Parathyroid adenoma (tissue), 2 donors: ENCODE results near the gene ACSL5.

ENCODE experiments used
- H2AFZ ChIP-seq: fragments of 300-600 bp; sonication (generic); one replicate; pipeline ENCODE4 v1.7.0; 2017; ENCODE audit warnings: antibody characterized with exemption, mild to moderate bottlenecking
- H3K27ac ChIP-seq: fragments of 300-600 bp; sonication (generic); one replicate; pipeline ENCODE4 v1.7.0; 2017
- H3K27me3 ChIP-seq: fragments of 300-600 bp; sonication (generic); one replicate; pipeline ENCODE4 v1.7.0; 2017; ENCODE audit warnings: low read length; ENCODE audit not compliant: control insufficient read depth, insufficient read depth
- H3K36me3 ChIP-seq: fragments of 300-600 bp; sonication (generic); one replicate; pipeline ENCODE4 v1.7.0; 2017; ENCODE audit warnings: low read length; ENCODE audit not compliant: control insufficient read depth, insufficient read depth
- H3K4me1 ChIP-seq: fragments of 300-600 bp; sonication (generic); one replicate; pipeline ENCODE4 v1.7.0; 2017; ENCODE audit warnings: control low read depth
- H3K4me2 ChIP-seq: fragments of 300-600 bp; sonication (generic); one replicate; pipeline ENCODE4 v1.7.0; 2017; ENCODE audit warnings: low read length
- H3K4me3 ChIP-seq: fragments of 300-600 bp; sonication (generic); one replicate; pipeline ENCODE4 v1.7.0; 2017; ENCODE audit warnings: low read depth, low read length
- H3K79me2 ChIP-seq: fragments of 300-600 bp; sonication (generic); one replicate; pipeline ENCODE4 v1.7.0; 2017; ENCODE audit warnings: control low read depth
- H3K9ac ChIP-seq: fragments of 300-600 bp; sonication (generic); one replicate; pipeline ENCODE4 v1.7.0; 2017; ENCODE audit warnings: mild to moderate bottlenecking
- H3K9me3 ChIP-seq: fragments of 300-600 bp; sonication (generic); one replicate; pipeline ENCODE4 v1.7.0; 2017; ENCODE audit warnings: low read length; ENCODE audit not compliant: control insufficient read depth
- CTCF ChIP-seq: fragments of 300-600 bp; sonication (generic); IDR thresholded peaks from one replicate; pipeline ENCODE4 v1.7.0; 2017; ENCODE audit warnings: antibody characterized with exemption, mild to moderate bottlenecking
- donor health status: primary hyperparathyroidism.

The ACSL5 gene

GRCh38 chr10:112352044-112352443 lies 21.9 kb upstream of the ACSL5 start:
- no peaks in the 10 kb centered on the region for H3K4me1 ChIP-seq
- H3K36me3 ChIP-seq = no peaks in the 10 kb centered on the region
- H3K9ac ChIP-seq = no peak overlapping the region
- no peak overlapping the region for H3K4me3 ChIP-seq
- no peak overlapping the region for H3K4me2 ChIP-seq
- H3K27me3 ChIP-seq = no peaks in the 10 kb centered on the region
- no peaks in the 10 kb centered on the region for H3K9me3 ChIP-seq
- no peaks in the 10 kb centered on the region for H3K79me2 ChIP-seq
- no peak overlapping the region for H2AFZ ChIP-seq
- H3K27ac ChIP-seq = no peak overlapping the region
- TF ChIP-seq CTCF = no peak

GRCh38 chr10:112353046-112353445 lies 20.9 kb upstream of the ACSL5 start:
- no peak overlapping the region for H3K27ac ChIP-seq
- no peaks in the 10 kb centered on the region for H3K79me2 ChIP-seq
- no peak overlapping the region for H2AFZ ChIP-seq
- H3K4me3 ChIP-seq = no peak overlapping the region
- no peaks in the 10 kb centered on the region for H3K4me1 ChIP-seq
- no peaks in the 10 kb centered on the region for H3K27me3 ChIP-seq
- no peak for TF ChIP-seq CTCF
- H3K4me2 ChIP-seq = no peak overlapping the region
- no peaks in the 10 kb centered on the region for H3K9me3 ChIP-seq
- H3K36me3 ChIP-seq = no peaks in the 10 kb centered on the region
- no peak overlapping the region for H3K9ac ChIP-seq

GRCh38 chr10:112356686-112357085 lies 17.2 kb upstream of the ACSL5 start:
- no peaks in the 10 kb centered on the region for H3K27me3 ChIP-seq
- H3K4me3 ChIP-seq = no peak overlapping the region
- H2AFZ ChIP-seq = no peak overlapping the region
- no peaks in the 10 kb centered on the region for H3K9me3 ChIP-seq
- no peak for TF ChIP-seq CTCF
- H3K9ac ChIP-seq = no peak overlapping the region
- no peak overlapping the region for H3K4me2 ChIP-seq
- H3K79me2 ChIP-seq = no peaks in the 10 kb centered on the region
- no peaks in the 10 kb centered on the region for H3K4me1 ChIP-seq
- H3K27ac ChIP-seq = no peak overlapping the region
- H3K36me3 ChIP-seq = no peaks in the 10 kb centered on the region

GRCh38 chr10:112359606-112360307 lies 14.2 kb upstream of the ACSL5 start:
- peak overlapping the region; percentile 26 for H3K27ac ChIP-seq
- no peak overlapping the region for H3K4me2 ChIP-seq
- H3K27me3 ChIP-seq = no peaks in the 10 kb centered on the region
- H3K9ac ChIP-seq = no peak overlapping the region
- no peaks in the 10 kb centered on the region for H3K4me1 ChIP-seq
- no peaks in the 10 kb centered on the region for H3K36me3 ChIP-seq
- no peak overlapping the region for H3K4me3 ChIP-seq
- TF ChIP-seq CTCF = no peak
- H2AFZ ChIP-seq = no peak overlapping the region
- H3K79me2 ChIP-seq = no peaks in the 10 kb centered on the region
- no peaks in the 10 kb centered on the region for H3K9me3 ChIP-seq
